AG04449 (cell line): Measurements from ENCODE around the gene NOM1.

ENCODE experiments used
- CTCF ChIA-PET: fragments of 350-600 bp; formaldehyde crosslinking; extraction: SDS; loops from one replicate; lab custom pipeline; 2021; ENCODE audit warnings: antibody characterized with exemption; lab: Yijun Ruan, JAX
- POLR2A ChIA-PET: fragments of 400-600, 350-600 bp; formaldehyde crosslinking; extraction: SDS; loops from one replicate; lab custom pipeline; 2020; ENCODE audit warnings: antibody characterized with exemption, inconsistent platforms; lab: Yijun Ruan, JAX
- DNase-seq: peaks from one replicate; pipeline ENCODE4 v3.0.0-alpha.2; 2010; ENCODE audit warnings: low read depth, low spot score
- H3K4me3 ChIP-seq: 2 replicates; pipeline ENCODE4 v1.5.1; 2011; ENCODE audit warnings: low read depth, mild to moderate bottlenecking, control low read depth, low read length
- TF ChIP-seq, protein P1 (sequence below): IDR thresholded peaks from one replicate; pipeline ENCODE4 v1.5.1; 2011; ENCODE audit warnings: mild to moderate bottlenecking, moderate library complexity, low read length, control low read depth, inconsistent platforms; ENCODE audit not compliant: insufficient read depth; ENCODE audit errors: missing control alignments

The NOM1 gene

GRCh38 chr7:156993925-156994235 is 44.4 kb downstream of the NOM1 start:
- H3K4me3 ChIP-seq = no peak overlapping the region
- CTCF ChIA-PET = no interaction called here
- POLR2A ChIA-PET = no interaction called here
- TF ChIP-seq, protein P1, sequence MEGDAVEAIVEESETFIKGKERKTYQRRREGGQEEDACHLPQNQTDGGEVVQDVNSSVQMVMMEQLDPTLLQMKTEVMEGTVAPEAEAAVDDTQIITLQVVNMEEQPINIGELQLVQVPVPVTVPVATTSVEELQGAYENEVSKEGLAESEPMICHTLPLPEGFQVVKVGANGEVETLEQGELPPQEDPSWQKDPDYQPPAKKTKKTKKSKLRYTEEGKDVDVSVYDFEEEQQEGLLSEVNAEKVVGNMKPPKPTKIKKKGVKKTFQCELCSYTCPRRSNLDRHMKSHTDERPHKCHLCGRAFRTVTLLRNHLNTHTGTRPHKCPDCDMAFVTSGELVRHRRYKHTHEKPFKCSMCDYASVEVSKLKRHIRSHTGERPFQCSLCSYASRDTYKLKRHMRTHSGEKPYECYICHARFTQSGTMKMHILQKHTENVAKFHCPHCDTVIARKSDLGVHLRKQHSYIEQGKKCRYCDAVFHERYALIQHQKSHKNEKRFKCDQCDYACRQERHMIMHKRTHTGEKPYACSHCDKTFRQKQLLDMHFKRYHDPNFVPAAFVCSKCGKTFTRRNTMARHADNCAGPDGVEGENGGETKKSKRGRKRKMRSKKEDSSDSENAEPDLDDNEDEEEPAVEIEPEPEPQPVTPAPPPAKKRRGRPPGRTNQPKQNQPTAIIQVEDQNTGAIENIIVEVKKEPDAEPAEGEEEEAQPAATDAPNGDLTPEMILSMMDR = no peak
- DNase-seq = no peak

DNA sequence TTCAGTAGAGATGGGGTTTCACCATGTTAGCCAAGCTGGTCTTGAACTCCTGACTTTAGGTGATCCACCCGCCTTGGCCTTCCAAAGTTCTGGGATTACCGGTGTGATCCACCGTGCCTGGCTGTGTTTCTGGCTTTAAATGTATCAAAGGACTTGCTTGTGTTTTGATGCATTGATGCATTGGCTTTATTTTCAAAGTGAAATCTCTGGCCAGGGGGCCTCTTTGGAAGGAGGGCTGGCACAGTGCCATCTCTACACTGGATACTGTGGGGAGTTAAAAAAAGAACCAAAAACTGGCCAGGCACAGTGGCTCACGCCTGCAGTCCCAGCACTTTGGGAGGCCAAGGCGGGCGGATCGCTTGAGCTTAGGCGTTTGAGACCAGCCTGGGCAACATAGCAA is 44.9 kb downstream of the NOM1 start:
- TF ChIP-seq, protein P1 = no peak
- ChIA-PET CTCF (no interaction called here), POLR2A (no interaction called here)
- H3K4me3 ChIP-seq = no peak overlapping the region
- DNase-seq = no peak

GRCh38 chr7:156998988-156999957 is 49.8 kb downstream of the NOM1 start:
- no peak overlapping the region for H3K4me3 ChIP-seq
- ChIA-PET POLR2A (no interaction called here), CTCF (no interaction called here)
- DNase-seq = no peak
- TF ChIP-seq, protein P1 = no peak

DNA sequence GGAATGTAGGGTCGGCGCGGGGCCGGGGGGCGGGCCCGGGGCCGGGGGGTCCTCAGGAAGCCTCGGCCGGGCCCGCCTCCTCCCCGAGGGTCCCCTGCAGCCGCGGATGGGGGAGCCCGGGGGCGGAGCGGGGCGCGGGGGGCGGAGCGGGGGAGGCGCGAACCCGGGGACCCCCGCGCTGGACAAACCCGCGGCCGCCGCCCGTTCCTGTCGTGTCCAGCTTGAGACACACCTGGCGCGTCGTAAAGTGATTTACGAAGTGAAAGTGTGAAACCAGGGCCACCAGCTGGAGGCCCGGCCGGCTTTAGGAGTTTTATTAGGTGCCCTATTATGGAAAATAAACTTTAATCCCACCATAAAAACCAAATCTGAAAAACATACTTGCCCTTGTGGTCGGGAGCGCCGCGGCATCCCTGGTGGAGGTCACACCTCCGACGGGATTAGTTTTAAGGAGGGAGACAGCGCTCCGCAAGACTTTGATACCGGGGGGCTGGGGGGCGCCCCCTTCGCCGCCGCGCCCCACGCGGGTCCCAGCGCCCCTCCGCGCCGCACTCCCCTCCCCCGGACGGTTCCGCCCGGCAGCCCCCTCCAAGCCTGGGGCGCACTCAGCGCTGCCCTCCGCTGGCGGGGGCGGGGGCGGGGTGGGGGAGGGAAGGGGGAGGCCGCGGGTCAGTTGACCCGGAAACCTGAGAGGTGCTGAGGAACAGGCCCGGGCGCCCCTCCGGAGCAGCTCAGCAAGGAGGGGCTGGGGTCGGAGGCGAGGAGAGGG is 50.6 kb downstream of the NOM1 start:
- CTCF ChIA-PET = no interaction called here
- POLR2A ChIA-PET = no interaction called here
- TF ChIP-seq, protein P1 = no peak
- no peak for DNase-seq
- peak overlapping the region; percentile 8 for H3K4me3 ChIP-seq

DNA sequence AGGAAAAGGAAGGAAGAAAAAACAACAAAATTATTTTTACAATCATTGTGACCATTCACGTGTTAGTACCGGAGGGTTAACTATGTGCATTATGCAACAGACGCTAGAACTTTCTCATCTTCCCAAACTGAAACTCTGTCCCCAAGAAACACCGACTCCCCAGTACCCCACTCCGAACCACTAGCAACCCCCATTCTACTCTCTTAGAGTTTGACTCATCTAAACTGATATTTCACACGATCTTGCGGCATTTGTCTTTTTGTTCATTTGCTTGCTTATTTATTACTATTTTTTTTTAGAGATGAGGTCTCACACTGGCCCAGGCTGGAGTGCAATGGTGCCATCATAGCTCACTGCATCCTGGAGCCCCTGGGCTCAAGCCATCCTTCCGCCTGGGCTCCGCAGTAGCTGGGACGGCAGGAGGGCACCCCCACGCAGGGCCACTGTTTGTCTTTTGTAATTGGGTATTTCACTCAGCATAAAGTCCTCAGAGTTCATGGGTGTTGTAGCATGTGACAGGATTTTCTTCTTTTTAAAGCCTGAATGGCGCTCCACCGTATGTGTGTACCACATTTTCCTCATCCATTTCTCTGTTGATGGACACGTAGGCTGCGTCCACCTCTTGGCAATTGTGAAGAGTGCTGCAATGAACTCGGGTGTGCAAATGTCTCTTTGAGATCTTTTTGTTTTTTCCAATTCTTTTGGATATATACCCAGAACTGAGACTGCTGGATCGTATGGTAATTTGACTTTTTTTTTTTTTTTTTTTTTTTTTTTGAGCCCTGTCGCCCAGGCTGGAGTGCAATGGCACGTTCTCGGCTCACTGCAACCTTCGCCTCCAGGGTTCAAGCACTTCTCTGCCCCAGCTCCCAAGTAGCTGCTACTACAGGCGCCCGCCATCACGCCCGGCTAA is 51.5 kb downstream of the NOM1 start:
- POLR2A ChIA-PET = no interaction called here
- CTCF ChIA-PET = no interaction called here
- H3K4me3 ChIP-seq = no peak overlapping the region
- no peak for DNase-seq
- TF ChIP-seq, protein P1 = no peak
